Neutrophil (primary cell): ENCODE data around the gene OR2C1.

Source experiments
- H3K27ac ChIP-seq: fragments of 200-600 bp; sonication (generic); 2 replicates; pipeline ENCODE4 v1.5.1; 2016; ENCODE audit warnings: mild to moderate bottlenecking, moderate library complexity
- H3K27me3 ChIP-seq: fragments of 200-600 bp; sonication (generic); 2 replicates; pipeline ENCODE4 v1.6.0; 2016; ENCODE audit warnings: mild to moderate bottlenecking
- H3K36me3 ChIP-seq: fragments of 200-600 bp; sonication (generic); 2 replicates; pipeline ENCODE4 v1.5.1; 2017
- H3K4me1 ChIP-seq, 2 experiments: fragments of 200-600 bp in 1 of 2; sonication (generic) in 1 of 2; 1 replicate in 1 of 2; 2 replicates in 1 of 2; pipeline versions ENCODE4 v1.5.1 to v1.6.1; 2013 to 2016; ENCODE audit warnings: low read depth in 1 of 2, low read length in 1 of 2, mild to moderate bottlenecking in 1 of 2, moderate library complexity in 1 of 2; ENCODE audit not compliant: control insufficient read depth in 1 of 2, insufficient read depth in 1 of 2
- H3K4me3 ChIP-seq, 2 experiments: fragments of 200-600 bp in 1 of 2; sonication (generic) in 1 of 2; 1 replicate in 1 of 2; 2 replicates in 1 of 2; pipeline ENCODE4 v1.5.1; 2013 to 2016; ENCODE audit warnings: low read depth in 1 of 2, low read length in 1 of 2, mild to moderate bottlenecking in 1 of 2, moderate library complexity in 1 of 2
- H3K9me3 ChIP-seq: fragments of 200-600 bp; sonication (generic); 2 replicates; pipeline ENCODE4 v1.5.1; 2016
- TF ChIP-seq, protein P1 (sequence below): fragments of 200-600 bp; sonication (generic); IDR thresholded peaks from 2 replicates; pipeline ENCODE4 v1.5.1; 2016; ENCODE audit warnings: antibody characterized with exemption

Gene OR2C1

DNA sequence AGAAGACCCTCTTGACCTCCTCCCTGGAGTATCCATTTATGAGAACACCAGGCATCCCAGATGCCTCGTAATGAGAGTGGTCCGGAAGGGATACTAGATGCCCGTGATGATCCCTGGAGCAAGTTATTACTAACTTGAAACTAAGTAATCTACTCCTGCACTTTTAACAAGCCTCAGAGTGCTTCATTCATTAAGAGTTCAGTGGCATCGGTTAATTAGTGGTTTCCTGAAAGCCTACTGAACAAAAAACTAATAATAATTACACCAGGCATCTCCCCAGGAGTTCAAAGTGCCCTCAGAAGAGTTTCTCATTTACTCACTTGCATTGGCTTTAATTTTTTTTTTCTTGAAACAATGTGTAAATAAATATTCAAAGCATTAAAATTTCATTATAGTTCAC lies 28.2 kb upstream of the OR2C1 start:
- Histone ChIP-seq H3K4me3 (no peak overlapping the region), H3K4me1 (no peaks in the 10 kb centered on the region), H3K27me3 (peaks cover 7% of the 10 kb centered on the region), H3K36me3 (no peaks in the 10 kb centered on the region), H3K9me3 (no peaks in the 10 kb centered on the region), H3K27ac (no peak overlapping the region)
- TF ChIP-seq, protein P1, sequence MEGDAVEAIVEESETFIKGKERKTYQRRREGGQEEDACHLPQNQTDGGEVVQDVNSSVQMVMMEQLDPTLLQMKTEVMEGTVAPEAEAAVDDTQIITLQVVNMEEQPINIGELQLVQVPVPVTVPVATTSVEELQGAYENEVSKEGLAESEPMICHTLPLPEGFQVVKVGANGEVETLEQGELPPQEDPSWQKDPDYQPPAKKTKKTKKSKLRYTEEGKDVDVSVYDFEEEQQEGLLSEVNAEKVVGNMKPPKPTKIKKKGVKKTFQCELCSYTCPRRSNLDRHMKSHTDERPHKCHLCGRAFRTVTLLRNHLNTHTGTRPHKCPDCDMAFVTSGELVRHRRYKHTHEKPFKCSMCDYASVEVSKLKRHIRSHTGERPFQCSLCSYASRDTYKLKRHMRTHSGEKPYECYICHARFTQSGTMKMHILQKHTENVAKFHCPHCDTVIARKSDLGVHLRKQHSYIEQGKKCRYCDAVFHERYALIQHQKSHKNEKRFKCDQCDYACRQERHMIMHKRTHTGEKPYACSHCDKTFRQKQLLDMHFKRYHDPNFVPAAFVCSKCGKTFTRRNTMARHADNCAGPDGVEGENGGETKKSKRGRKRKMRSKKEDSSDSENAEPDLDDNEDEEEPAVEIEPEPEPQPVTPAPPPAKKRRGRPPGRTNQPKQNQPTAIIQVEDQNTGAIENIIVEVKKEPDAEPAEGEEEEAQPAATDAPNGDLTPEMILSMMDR, result no peak

DNA sequence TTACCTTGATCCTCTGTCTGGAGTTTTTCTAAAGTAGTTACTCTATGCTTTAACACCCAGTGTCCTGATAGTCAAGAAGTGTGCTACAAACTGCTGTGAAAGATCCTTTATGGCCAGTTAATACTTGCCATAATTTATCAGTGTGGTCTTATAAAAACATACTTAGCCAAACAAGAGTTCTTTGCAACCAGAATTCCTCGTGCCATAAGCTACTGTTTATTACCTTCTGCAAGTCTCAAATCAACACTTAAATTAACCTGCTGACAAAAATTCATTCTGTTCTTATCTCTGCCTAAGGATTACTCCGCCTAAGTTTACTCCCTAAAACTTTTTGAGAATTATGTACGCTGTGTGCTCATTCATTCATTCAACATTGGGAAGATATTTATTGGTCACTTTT lies 27.6 kb upstream of the OR2C1 start:
- TF ChIP-seq, protein P1, result no peak
- H3K27ac ChIP-seq, result no peak overlapping the region
- peaks cover 7% of the 10 kb centered on the region for H3K27me3 ChIP-seq
- H3K4me3 ChIP-seq, result no peak overlapping the region
- H3K9me3 ChIP-seq, result no peaks in the 10 kb centered on the region
- no peaks in the 10 kb centered on the region for H3K36me3 ChIP-seq
- H3K4me1 ChIP-seq, result no peaks in the 10 kb centered on the region

DNA sequence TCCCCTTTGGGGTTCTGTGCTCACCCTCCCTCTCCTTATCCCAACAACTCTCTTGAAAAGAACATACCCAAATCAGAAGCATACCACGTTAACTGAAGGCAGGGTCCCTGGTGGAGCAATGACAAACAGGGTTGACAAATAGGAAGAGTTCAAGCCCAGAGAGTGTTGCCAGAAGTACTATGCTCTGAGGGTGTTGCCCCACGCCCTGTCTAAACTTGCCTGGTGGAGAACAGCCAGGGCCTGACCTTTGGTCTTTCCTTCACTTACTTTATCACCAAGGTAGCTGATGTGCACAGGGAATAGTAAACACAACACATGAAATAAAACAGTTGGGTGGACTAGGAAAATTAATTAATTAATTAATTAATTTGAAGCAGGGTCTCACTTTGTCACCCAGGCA lies 27.0 kb upstream of the OR2C1 start:
- H3K4me1 ChIP-seq, result no peaks in the 10 kb centered on the region
- no peak overlapping the region for H3K4me3 ChIP-seq
- TF ChIP-seq, protein P1, result no peak
- peaks cover 7% of the 10 kb centered on the region for H3K27me3 ChIP-seq
- no peak overlapping the region for H3K27ac ChIP-seq
- H3K9me3 ChIP-seq, result no peaks in the 10 kb centered on the region
- no peaks in the 10 kb centered on the region for H3K36me3 ChIP-seq

DNA sequence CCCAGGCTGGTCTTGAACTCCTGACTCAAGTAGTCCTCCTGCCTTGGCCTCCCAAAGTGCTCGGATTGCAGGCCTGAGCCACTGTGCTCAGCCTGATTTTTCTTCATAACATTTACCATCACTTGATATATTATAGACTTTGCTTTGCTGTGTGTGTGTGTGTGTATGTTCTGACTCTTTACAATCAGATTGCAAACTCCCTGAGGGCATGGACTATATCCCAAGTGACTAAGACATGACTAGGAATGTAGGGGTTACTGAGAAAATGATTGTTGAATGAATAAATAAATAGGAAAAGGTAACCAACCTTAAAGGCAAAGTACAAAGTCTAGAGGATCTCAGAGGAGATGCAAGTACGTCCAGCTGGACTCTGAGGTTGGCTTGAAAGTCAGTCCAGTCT lies 9.6 kb upstream of the OR2C1 start:
- Histone ChIP-seq H3K4me3 (no peak overlapping the region), H3K9me3 (no peaks in the 10 kb centered on the region), H3K27me3 (peaks cover 25% of the 10 kb centered on the region), H3K36me3 (no peaks in the 10 kb centered on the region), H3K27ac (no peak overlapping the region), H3K4me1 (no peaks in the 10 kb centered on the region)
- TF ChIP-seq, protein P1, result no peak

DNA sequence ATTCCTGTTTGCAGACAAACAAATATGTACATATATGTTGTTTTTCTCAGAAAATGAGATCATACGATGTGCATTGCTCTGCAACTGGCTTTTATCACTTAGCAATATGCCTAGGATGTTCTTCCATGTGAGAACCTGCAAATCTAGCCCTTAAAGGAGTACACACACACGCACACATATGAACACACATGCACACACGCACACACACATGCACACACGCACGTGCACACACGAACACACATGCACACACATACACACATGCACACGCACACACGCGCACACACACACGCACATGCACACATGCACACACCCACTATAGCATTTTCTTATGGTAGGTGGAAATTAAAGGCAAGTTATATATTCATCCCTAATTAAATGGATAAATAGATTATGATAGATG lies 8.1 kb upstream of the OR2C1 start:
- Histone ChIP-seq H3K36me3 (no peaks in the 10 kb centered on the region), H3K27me3 (peaks cover 16% of the 10 kb centered on the region), H3K4me3 (no peak overlapping the region), H3K4me1 (no peaks in the 10 kb centered on the region), H3K9me3 (no peaks in the 10 kb centered on the region), H3K27ac (no peak overlapping the region)
- TF ChIP-seq, protein P1, result no peak

DNA sequence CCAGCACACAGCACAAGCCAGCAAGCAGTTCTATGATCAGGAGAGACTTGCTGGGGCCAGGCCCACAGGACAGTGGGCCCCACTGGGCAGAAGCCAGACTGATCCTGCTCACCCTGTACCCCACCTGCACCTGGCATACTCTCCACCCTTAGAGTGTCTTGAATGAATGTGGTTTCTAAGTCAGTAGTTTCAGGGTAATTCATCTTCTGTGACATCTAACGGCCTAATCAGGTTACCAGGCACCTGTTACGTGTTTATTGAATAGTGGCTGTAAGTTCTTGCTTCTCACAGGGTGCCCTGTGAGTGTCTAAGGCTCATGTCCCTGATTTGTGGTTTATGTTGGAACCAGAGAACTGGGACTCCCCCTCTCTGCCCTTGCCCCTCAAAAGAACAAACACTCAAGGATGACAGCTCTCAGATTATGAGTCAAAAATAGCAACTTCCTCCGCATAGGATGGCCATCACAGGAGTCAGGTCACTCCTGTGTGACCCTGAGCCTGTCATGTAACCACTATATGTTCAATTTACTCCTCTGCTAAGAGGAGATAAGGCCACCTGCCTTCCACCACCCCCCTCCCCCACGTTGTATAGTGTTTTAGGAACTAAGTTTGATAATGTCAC lies 7.0 kb upstream of the OR2C1 start:
- no peaks in the 10 kb centered on the region for H3K36me3 ChIP-seq
- TF ChIP-seq, protein P1, result no peak
- H3K4me3 ChIP-seq, result no peak overlapping the region
- H3K4me1 ChIP-seq, result no peaks in the 10 kb centered on the region
- no peaks in the 10 kb centered on the region for H3K9me3 ChIP-seq
- H3K27ac ChIP-seq, result no peak overlapping the region
- H3K27me3 ChIP-seq, result peaks cover 16% of the 10 kb centered on the region
